Measurements from ENCODE around the gene RND2. TPM values are rescaled to one million over a fixed set of nuclear protein-coding genes. Genes with fewer than 3 reads are reported as not detected.

Gene RND2
- total RNA-seq, 4 donors from 2014 or later = 1.5 to 4.5 (median 2.5) TPM

DNA sequence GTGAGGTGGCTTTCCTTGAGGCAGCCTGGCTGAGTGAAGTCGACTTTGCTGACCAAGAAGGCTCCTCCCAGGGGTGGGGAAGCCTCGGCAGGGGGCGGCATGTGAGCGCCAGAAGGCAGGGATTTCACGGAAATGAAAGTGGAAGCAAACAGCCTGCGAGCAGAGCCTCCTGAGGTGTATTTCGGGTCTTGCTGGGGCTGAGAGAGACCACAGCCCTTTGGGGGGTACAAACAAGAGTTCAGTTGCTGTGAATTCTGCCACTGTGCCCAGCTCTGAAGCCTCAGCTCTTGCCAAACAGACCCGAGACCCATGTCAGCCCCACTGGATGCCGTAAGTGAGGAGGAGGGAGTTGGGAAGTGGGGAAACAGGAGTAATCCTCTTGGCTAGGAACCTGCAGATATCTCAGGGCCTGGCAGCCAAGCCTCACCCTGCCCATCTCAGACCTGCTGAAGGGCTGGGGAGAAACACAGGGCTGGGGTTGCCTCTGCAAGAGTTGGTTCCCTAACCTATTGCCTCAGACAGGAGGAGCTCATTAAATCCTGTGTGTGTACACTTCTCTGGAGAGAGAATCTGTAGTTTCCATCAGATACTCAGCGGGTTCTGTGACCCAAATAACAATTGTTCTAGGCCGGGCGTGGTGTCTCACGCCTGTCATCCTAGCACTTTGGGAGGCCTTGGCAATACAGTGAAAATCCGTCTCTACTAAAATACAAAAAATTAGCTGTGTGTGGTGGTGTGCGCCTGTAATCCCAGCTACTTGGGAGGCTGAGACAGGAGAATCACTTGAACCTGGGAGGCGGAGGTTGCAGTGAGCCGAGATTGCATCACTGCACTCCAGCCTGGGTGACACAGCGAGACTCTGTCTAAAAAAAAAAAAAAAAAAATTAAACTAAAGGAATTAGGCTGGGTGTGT, 18.1 kb upstream of the RND2 start, which contains the start of gene IFI35:
IFI35 (plus strand) TSS at position 146 of the 913 bp plus-strand sequence; CDS start at position 310, 164 bp downstream.
- ATAC-seq = peak; percentile 87
- Histone ChIP-seq H3K4me1 (peaks cover 0 to 54% (median 3%) of the 10 kb centered on the region in 3 donors), H3K27me3 (no peaks in the 10 kb centered on the region), H3K36me3 (peaks cover 0 to 32% of the 10 kb centered on the region in 2 donors), H3K4me3 (peak within 1 kb of the TSS; percentile 72 to 96), H3K27ac (peak within 1 kb of the TSS; percentile 91 to 96 (median 92)), H3K9me3 (no peaks in the 10 kb centered on the region)
- WGBS, 2 donors (ENCODE audit: low coverage in 1 of 2) = 5 to 26% methylated on average over 7 to 8 of the region's 18 CpGs
- TF ChIP-seq POLR2AphosphoS5 (IDR thresholded peaks at IDR 0.05) (peak; percentile 75), EP300 (IDR thresholded peaks at IDR 0.05) (no peak), CTCF (IDR thresholded peaks at IDR 0.05) (peak in 3 of 4 experiments; percentile 4 to 80 (median 18)), POLR2A (IDR thresholded peaks at IDR 0.05) (peak; percentile 30 to 40)

DNA sequence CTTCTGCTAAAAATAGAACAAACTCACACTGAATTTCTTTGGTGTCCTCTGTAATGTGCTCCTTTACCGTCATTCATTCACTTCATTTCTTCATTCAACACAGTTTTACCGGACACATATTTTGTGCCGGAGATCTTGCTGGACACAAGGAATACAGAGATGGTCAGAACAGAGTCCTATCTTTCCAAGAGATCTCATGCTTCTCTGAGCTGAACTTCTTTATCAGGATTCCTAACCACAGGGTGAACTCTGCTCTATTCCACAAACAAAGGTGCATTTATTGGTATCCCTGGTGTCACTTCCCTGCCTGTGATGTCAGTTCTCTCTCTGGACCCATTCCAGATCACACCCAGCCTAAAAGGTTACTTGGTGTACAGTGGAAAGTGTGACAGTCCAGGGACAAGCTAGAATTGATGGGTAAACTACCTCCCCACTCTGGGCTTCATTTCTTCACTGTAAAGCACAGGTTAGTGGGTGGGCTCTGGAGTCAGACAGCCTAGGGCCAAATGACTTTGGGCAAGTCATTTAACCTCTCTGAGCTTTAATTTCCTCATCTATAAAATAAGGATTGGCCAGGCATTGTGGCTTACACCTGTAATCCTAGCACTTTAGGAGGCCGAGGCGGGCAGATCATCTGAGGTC, 14.2 kb upstream of the RND2 start:
- Histone ChIP-seq H3K36me3 (peaks cover 0 to 40% of the 10 kb centered on the region in 2 donors), H3K4me3 (no peak overlapping the region), H3K27ac (peak overlapping the region in 3 of 4 donors; percentile 39 to 67 (median 41)), H3K9me3 (no peaks in the 10 kb centered on the region), H3K27me3 (no peaks in the 10 kb centered on the region), H3K4me1 (peaks cover 0 to 92% (median 28%) of the 10 kb centered on the region in 3 donors)
- WGBS, 2 donors (ENCODE audit: low coverage in 1 of 2) = 72 to 95% methylated on average over 2 to 3 of the region's 5 CpGs
- TF ChIP-seq CTCF (IDR thresholded peaks at IDR 0.05) = no peak
- no peak for TF ChIP-seq EP300 (IDR thresholded peaks at IDR 0.05)
- no peak for TF ChIP-seq POLR2A (IDR thresholded peaks at IDR 0.05)
- no peak for TF ChIP-seq POLR2AphosphoS5 (IDR thresholded peaks at IDR 0.05)
- no peak for ATAC-seq

DNA sequence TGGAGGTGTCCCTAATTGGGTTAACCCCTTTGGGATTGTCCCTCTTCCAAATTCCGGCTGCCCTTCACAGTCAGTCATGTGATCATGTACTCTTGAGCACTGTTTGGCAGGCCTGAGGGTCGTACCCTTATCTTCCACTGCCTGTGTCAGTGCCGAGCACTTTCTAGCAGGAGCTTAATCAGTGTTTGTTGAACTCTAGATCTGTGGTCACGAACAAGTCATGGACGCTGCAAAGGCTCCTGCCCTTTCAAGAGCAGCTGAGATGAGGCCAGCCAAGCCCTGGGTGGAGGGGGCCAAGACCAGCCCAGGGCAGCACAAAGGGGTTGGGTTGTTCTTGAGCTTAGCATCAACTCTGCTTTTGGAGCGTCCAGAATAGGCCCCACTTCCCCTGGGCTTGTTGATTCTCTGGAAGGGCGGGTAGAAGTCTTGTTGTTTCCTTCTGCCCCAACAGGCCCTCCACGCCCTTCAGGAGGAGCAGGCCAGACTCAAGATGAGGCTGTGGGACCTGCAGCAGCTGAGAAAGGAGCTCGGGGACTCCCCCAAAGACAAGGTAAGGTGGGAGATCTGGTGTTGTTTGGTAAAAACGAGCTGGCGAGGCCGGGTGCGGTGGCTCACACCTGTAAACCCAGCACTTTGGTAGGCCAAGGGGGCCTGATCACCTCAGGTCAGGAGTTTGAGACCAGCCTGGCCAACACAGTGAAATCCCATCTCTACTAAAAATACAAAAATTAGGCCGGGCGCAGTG, 13.1 kb upstream of the RND2 start:
- Histone ChIP-seq H3K4me1 (peaks cover 0 to 95% (median 36%) of the 10 kb centered on the region in 3 donors), H3K27me3 (no peaks in the 10 kb centered on the region), H3K27ac (peak overlapping the region in 3 of 4 donors; percentile 31 to 67 (median 39)), H3K4me3 (no peak overlapping the region), H3K36me3 (peaks cover 0 to 51% of the 10 kb centered on the region in 2 donors), H3K9me3 (no peaks in the 10 kb centered on the region)
- 40 to 80% methylated on average over 1 to 7 of the region's 15 CpGs for WGBS, 2 donors (ENCODE audit: low coverage in 1 of 2)
- TF ChIP-seq POLR2A (IDR thresholded peaks at IDR 0.05) (no peak), EP300 (IDR thresholded peaks at IDR 0.05) (no peak), CTCF (IDR thresholded peaks at IDR 0.05) (no peak)
- no peak for ATAC-seq

DNA sequence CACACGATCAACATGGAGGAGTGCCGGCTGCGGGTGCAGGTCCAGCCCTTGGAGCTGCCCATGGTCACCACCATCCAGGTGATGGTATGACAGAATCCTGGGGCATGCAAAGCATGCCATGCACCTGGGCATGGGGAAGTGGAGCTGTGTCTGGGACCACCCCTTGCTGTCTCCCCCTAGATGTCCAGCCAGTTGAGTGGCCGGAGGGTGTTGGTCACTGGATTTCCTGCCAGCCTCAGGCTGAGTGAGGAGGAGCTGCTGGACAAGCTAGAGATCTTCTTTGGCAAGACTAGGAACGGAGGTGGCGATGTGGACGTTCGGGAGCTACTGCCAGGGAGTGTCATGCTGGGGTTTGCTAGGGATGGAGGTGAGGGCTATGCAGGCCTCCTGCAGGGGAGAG, 11.7 kb upstream of the RND2 start:
- peak overlapping the region in 3 of 4 donors; percentile 67 to 76 (median 72) for H3K27ac ChIP-seq
- peaks cover 0 to 63% of the 10 kb centered on the region in 2 donors for H3K36me3 ChIP-seq
- H3K4me3 ChIP-seq = no peak overlapping the region
- H3K9me3 ChIP-seq = no peaks in the 10 kb centered on the region
- H3K4me1 ChIP-seq = peaks cover 0 to 89% (median 42%) of the 10 kb centered on the region in 3 donors
- no CpG with 5 or more reads among the region's 8 CpGs for WGBS, 2 donors (ENCODE audit: low coverage in 1 of 2)
- TF ChIP-seq CTCF (IDR thresholded peaks at IDR 0.05) = no peak
- TF ChIP-seq EP300 (IDR thresholded peaks at IDR 0.05) = no peak
- TF ChIP-seq POLR2AphosphoS5 (IDR thresholded peaks at IDR 0.05) = no peak
- no peak for TF ChIP-seq POLR2A (IDR thresholded peaks at IDR 0.05)
- no peak for ATAC-seq
- no peaks in the 10 kb centered on the region for H3K27me3 ChIP-seq

Data from gastroesophageal sphincter (tissue), 4 donors.